GM18867 (cell line): ENCODE measurements around the gene CR1.
"Not testable (repeated sequence)": the region's sequence is repeated elsewhere in the genome, so short reads cannot be mapped to it uniquely, and the experiment has no call there.

Experiments used
- ATAC-seq: cut with Tn5 transposase; IDR thresholded peaks from one replicate; pipeline ENCODE4 v1.9.1; 2021; ENCODE audit warnings: mild to moderate bottlenecking, moderate library complexity; ENCODE audit not compliant: unreplicated experiment

The CR1 gene

DNA sequence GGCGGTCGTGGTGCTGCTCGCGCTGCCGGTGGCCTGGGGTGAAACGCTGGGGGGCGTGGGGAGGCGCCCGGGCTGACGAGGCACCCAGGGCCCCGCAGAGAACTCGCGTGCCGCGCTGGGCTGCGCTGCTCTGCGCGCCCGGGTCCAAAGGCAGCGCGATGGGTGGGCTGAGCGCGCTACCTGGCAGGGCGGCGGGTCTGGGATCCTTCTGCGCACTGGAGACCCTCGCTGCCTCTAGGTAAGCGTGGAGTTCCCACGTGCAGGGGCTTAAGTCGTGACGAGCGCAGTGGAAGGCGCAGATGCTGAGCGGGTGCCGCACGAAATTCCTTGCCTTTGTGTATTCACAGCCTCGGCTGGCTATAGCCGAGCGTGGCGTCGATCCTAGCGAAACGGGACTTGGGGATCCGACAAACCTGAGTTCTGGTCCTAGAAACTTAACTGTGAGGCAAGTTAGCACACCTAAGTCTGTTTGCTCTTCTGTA is 173.6 kb downstream of the CR1 start:
- no peak for ATAC-seq

DNA sequence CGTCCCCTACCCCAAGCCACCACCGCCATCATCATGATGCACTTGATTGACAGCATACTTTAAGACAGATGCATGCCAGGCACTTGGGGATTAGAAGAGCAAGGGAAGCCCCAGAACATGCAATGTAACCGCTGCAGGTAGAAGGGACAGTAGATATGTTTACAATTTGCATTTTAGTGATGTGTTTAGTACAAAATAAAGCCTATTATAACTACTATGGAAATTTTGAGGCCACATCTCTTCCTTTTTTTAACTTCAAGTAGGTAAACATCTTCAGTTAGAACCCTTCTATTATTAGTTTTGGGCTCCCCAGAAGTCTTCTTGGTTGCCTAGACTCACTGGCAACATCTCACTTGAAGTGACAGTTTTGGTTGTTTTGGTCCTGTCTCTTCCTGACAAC is 174.2 kb downstream of the CR1 start:
- ATAC-seq: no peak

- no peak for ATAC-seq
Measured at GRCh38 chr1:207670997-207671396, 175.0 kb downstream of the CR1 start.

DNA sequence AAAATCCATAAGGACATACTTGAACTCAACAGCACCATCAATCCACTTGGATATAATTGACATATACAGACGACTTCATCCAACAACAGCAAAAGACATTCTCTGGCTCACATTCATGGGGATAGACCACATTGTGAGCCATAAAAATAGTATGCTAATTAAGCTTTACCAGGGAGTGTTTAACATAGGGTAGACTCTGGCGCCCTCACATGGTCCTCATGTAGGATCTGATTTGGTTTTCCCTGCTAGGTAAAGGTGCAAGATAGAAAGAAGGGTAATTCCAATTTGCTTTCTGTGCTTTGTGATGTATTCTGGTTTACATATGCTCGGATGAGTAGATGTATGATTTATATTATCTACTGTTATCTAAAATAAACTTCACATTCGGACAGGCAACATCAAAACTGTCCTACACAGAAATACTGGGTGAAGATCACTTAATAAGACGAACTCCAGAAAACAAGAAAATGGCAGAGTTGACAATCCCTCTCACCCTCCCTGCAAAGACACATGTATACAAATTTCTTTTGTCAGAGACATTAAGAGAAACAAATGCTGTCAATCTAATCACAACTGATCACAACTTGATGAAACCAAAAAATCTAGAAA is 176.7 kb downstream of the CR1 start:
- no peak for ATAC-seq

DNA sequence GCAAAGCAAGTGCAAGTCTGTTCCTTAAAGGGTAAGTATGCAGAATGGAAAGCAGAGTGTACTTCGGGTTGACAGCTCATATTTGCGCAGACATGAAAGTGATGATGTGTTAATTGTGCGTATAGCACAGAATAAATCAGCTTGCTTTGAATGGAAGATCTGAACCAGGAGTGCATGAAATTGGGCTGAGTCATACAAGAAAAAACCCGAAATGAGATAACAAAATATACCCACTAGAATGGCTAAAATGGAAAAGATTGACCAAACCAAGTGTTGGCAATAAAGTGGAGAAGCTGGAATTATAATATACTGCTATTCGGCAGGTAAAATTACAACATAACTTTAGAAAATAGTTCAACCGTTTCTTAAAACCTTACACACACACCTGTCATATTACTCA is 177.4 kb downstream of the CR1 start:
- no peak for ATAC-seq

GRCh38 chr1:207676153-207676552 is 180.2 kb downstream of the CR1 start:
- no peak for ATAC-seq

- ATAC-seq: not testable (repeated sequence)
Measured at GRCh38 chr1:207680590-207681388, 184.8 kb downstream of the CR1 start.

- not testable (repeated sequence) for ATAC-seq
Measured at GRCh38 chr1:207682872-207683434, 187.0 kb downstream of the CR1 start.

DNA sequence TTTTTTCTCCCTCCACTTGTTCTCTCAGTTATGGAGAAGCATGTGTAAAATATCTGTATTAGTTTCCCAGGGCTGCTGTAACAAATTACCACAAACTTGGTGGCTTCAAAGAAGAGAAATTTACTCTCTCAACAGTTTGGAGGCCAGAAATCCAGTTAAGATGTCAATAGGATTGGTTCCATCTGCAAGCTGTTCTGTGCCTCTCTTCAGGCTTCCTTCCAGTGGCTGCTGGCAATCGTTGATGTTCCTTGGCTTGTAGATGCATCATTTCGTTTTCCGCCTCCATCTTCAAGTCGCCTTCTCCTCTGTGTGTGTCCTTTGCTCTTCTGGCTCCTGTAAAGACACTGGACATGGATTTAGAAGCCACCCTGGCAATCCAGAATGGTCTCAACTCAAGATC is 194.6 kb downstream of the CR1 start:
- ATAC-seq: not testable (repeated sequence)

- ATAC-seq: no peak
Measured at GRCh38 chr1:207691010-207691409, 195.1 kb downstream of the CR1 start.
